ENCODE results near the gene GALNT14. TPM values are rescaled to one million over a fixed set of nuclear protein-coding genes. Genes with fewer than 3 reads are reported as not detected.

GALNT14 gene
- total and polyA plus RNA-seq, 8 donors = 0.93 to 15.6 (median 1.4) TPM; not detected in 3

DNA sequence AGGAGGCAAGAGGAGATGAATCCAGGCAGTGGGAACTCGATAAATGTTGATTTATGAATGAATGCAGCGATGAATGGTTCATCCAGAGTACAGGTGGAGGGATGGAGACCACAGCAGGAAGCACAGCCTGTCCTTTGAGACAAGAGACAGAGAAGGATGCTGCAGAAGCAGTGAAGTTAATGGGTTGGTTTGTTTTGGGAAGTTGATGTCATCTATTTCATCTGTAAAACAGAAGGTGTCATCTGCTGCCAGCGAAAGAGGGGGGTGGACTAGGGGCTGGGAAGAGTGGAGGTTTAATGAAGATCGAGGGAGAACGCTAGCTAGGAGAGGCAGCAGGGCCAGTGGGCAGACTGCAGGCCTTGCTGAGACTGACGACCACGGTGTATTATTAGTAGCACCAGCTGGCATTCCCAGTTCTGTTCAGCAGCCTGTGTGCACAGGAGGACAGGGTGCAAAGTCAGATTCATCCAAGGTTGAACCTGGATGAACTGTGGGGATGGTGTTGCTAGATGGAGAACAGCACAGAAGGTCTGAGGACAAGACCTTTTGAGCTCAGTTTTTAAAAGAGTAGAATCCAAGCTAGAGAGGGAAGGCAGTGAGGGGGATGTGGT is 210.7 kb downstream of the GALNT14 start:
- Histone ChIP-seq H3K4me1 (no peaks in the 10 kb centered on the region), H3K9me3 (no peaks in the 10 kb centered on the region), H3K36me3 (no peaks in the 10 kb centered on the region), H3K27me3 (no peaks in the 10 kb centered on the region), H3K4me3 (no peak overlapping the region), H3K27ac (no peak overlapping the region)
- no peak for TF ChIP-seq EP300 (IDR thresholded peaks at IDR 0.05)
- TF ChIP-seq POLR2A (IDR thresholded peaks at IDR 0.05) = no peak
- TF ChIP-seq, protein P1, sequence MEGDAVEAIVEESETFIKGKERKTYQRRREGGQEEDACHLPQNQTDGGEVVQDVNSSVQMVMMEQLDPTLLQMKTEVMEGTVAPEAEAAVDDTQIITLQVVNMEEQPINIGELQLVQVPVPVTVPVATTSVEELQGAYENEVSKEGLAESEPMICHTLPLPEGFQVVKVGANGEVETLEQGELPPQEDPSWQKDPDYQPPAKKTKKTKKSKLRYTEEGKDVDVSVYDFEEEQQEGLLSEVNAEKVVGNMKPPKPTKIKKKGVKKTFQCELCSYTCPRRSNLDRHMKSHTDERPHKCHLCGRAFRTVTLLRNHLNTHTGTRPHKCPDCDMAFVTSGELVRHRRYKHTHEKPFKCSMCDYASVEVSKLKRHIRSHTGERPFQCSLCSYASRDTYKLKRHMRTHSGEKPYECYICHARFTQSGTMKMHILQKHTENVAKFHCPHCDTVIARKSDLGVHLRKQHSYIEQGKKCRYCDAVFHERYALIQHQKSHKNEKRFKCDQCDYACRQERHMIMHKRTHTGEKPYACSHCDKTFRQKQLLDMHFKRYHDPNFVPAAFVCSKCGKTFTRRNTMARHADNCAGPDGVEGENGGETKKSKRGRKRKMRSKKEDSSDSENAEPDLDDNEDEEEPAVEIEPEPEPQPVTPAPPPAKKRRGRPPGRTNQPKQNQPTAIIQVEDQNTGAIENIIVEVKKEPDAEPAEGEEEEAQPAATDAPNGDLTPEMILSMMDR (IDR thresholded peaks at IDR 0.05) = no peak
- TF ChIP-seq POLR2AphosphoS5 (IDR thresholded peaks at IDR 0.05) = no peak
- DNase-seq = no peak
- intact Hi-C loops (cut with DNase I; ENCODE audit: low total_unique reads) = no loop called here
- 76 to 85% (median 81%) methylated on average over 7 of the region's 7 CpGs for WGBS, 5 donors

DNA sequence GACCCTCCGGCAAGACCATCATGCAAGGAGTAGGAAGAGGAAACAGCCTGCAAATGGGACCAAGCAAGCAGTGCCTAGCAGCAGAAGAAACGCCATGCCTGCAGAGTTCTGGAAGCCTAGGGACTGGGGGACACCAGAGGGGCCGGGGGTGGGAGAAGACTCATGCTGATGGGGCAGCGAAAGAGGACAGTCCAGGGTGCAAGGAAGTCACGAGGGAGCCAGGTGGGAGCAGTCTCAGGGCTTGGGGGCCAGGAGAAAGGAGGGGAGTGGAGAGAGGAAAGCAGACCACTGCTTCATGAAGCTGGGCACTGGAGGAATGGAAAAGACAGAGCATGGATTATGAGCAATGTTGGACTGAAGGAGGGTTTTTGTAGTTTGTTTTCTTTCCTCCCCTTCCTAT is 211.6 kb downstream of the GALNT14 start:
- no peaks in the 10 kb centered on the region for H3K36me3 ChIP-seq
- intact Hi-C loops (cut with DNase I; ENCODE audit: low total_unique reads) = no loop called here
- H3K27ac ChIP-seq = no peak overlapping the region
- no peaks in the 10 kb centered on the region for H3K27me3 ChIP-seq
- WGBS, 5 donors = 67 to 87% (median 82%) methylated on average over 5 of the region's 5 CpGs
- H3K4me3 ChIP-seq = no peak overlapping the region
- no peaks in the 10 kb centered on the region for H3K4me1 ChIP-seq
- no peaks in the 10 kb centered on the region for H3K9me3 ChIP-seq
- no peak for DNase-seq
- TF ChIP-seq POLR2A (IDR thresholded peaks at IDR 0.05) = no peak
- TF ChIP-seq POLR2AphosphoS5 (IDR thresholded peaks at IDR 0.05) = no peak
- no peak for TF ChIP-seq EP300 (IDR thresholded peaks at IDR 0.05)
- TF ChIP-seq, protein P1 (IDR thresholded peaks at IDR 0.05) = no peak

DNA sequence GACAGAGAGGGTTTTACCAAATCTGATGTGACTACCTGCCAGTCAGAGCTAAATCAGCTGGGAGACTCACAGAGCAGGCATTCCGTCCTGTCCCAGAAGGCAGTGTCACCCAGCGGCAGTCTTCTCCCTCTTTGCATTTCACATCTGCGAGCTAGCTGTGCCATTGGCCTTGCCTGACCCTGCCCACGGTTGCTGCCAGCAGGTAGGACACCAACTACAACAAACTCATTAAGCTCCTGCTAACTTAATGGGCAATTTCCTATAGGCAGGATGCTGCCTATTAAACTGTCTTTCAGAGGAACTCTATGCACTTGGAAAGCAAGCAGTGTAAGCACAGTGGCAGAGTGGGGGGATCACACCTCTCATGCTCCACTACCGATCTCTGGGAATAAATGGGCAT is 214.6 kb downstream of the GALNT14 start:
- H3K27me3 ChIP-seq = no peaks in the 10 kb centered on the region
- H3K27ac ChIP-seq = no peak overlapping the region
- H3K9me3 ChIP-seq = no peaks in the 10 kb centered on the region
- WGBS, 5 donors = 79 to 84% (median 83%) methylated on average over 5 of the region's 5 CpGs
- intact Hi-C loops (cut with DNase I; ENCODE audit: low total_unique reads) = no loop called here
- H3K4me3 ChIP-seq = no peak overlapping the region
- no peaks in the 10 kb centered on the region for H3K4me1 ChIP-seq
- H3K36me3 ChIP-seq = no peaks in the 10 kb centered on the region
- no peak for DNase-seq
- no peak for TF ChIP-seq POLR2AphosphoS5 (IDR thresholded peaks at IDR 0.05)
- TF ChIP-seq EP300 (IDR thresholded peaks at IDR 0.05) = no peak

DNA sequence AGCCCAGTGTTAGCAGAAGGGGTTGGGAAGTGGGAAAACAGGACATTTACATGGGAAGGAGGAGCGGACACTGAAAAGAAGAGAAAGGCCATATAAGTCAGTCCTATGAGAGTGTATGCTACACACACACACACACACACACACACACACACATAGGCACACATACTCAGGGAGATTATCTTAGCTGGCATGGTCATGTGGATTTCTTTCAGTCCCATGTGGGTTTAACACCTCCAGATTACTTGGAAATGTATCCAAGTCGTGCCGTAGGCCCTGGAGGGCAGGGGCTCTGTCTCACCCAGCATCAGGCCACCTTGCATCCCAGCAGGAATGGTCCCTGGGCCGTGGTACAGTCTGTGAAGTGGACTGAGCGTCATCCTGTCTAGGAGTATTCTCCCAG is 217.7 kb downstream of the GALNT14 start:
- Histone ChIP-seq H3K4me3 (no peak overlapping the region), H3K27ac (no peak overlapping the region), H3K9me3 (no peaks in the 10 kb centered on the region), H3K27me3 (no peaks in the 10 kb centered on the region), H3K4me1 (no peaks in the 10 kb centered on the region), H3K36me3 (no peaks in the 10 kb centered on the region)
- intact Hi-C loops (cut with DNase I; ENCODE audit: low total_unique reads) = no loop called here
- TF ChIP-seq POLR2A (IDR thresholded peaks at IDR 0.05) = no peak
- TF ChIP-seq EP300 (IDR thresholded peaks at IDR 0.05) = no peak
- TF ChIP-seq, protein P1 (IDR thresholded peaks at IDR 0.05) = no peak
- TF ChIP-seq POLR2AphosphoS5 (IDR thresholded peaks at IDR 0.05) = no peak
- DNase-seq = no peak
- WGBS, 5 donors = 79 to 93% (median 86%) methylated on average over 3 to 5 of the region's 5 CpGs

DNA sequence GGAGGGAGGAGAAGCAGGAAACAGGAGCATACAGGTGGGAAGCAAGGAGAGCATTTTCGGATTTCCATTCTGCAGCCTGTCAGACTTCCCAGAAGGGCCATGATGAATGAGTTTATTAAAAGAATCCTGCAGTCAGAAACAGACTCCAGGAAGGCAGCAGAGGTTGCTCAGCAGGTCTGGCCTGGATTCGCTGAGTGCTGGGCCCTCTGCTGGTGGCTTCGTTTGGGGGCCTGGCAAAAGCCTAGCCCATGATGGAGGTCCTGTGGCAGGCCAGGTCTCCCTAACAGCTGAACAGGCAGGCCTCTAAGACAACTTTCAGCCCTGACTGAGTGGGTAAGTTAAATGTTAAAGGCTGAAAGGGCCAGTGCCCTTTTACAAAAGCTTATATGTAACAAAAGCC is 222.8 kb downstream of the GALNT14 start:
- intact Hi-C loops (cut with DNase I; ENCODE audit: low total_unique reads) = no loop called here
- 9 to 44% (median 34%) methylated on average over 3 of the region's 3 CpGs for WGBS, 5 donors
- no peaks in the 10 kb centered on the region for H3K4me1 ChIP-seq
- no peak for TF ChIP-seq POLR2AphosphoS5 (IDR thresholded peaks at IDR 0.05)
- TF ChIP-seq, protein P1 (IDR thresholded peaks at IDR 0.05) = peak in 1 of 7 experiments; percentile 15
- no peaks in the 10 kb centered on the region for H3K36me3 ChIP-seq
- H3K27me3 ChIP-seq = no peaks in the 10 kb centered on the region
- no peaks in the 10 kb centered on the region for H3K9me3 ChIP-seq
- DNase-seq = peak; percentile 30 to 67
- H3K27ac ChIP-seq = no peak overlapping the region
- no peak overlapping the region for H3K4me3 ChIP-seq
